AG04450 (cell line): ENCODE data around the gene USH2A. TPM values are rescaled to one million over a fixed set of nuclear protein-coding genes. Genes with fewer than 3 reads are reported as not detected.

Source experiments
- CTCF ChIA-PET: fragments of 300-600, 350-600 bp; formaldehyde crosslinking; extraction: SDS; loops from one replicate; lab custom pipeline; 2022; ENCODE audit warnings: antibody characterized with exemption, inconsistent platforms; lab: Charles Lee
- POLR2A ChIA-PET: fragments of 350-600 bp; formaldehyde crosslinking; extraction: SDS; loops from one replicate; lab custom pipeline; 2021; ENCODE audit warnings: antibody characterized with exemption, inconsistent platforms; lab: Yijun Ruan, JAX
- DNase-seq: peaks from one replicate; pipeline ENCODE4 v3.0.0-alpha.2; 2011; ENCODE audit warnings: low read depth, low spot score
- H3K27ac ChIP-seq: one replicate; pipeline ENCODE4 v1.5.1; 2012; ENCODE audit warnings: low read depth, low read length, control low read depth
- H3K27me3 ChIP-seq: one replicate; pipeline ENCODE4 v1.6.0; 2012; ENCODE audit warnings: low read length; ENCODE audit not compliant: control insufficient read depth, insufficient read depth
- H3K4me3 ChIP-seq: 2 replicates; pipeline ENCODE4 v1.5.1; 2011; ENCODE audit warnings: mild to moderate bottlenecking, low read depth, low read length, control low read depth
- H3K9me3 ChIP-seq: 2 replicates; pipeline ENCODE4 v1.5.1; 2012; ENCODE audit warnings: low read length; ENCODE audit not compliant: control insufficient read depth, insufficient read depth
- polyA plus RNA-seq: library from polyadenylated mRNA; depleted of rRNA; stranded (reverse); fragments of >200 nt; gene quantifications from 2 replicates; pipeline ENCODE4 v1.2.3, GENCODE V29; 2011
- TF ChIP-seq, protein P1 (sequence below): IDR thresholded peaks from 2 replicates; pipeline ENCODE4 v1.5.1; 2011; ENCODE audit warnings: low read depth, low read length, control low read depth, inconsistent platforms

USH2A gene
- polyA plus RNA-seq, 1 experiment: 0.01 TPM

DNA sequence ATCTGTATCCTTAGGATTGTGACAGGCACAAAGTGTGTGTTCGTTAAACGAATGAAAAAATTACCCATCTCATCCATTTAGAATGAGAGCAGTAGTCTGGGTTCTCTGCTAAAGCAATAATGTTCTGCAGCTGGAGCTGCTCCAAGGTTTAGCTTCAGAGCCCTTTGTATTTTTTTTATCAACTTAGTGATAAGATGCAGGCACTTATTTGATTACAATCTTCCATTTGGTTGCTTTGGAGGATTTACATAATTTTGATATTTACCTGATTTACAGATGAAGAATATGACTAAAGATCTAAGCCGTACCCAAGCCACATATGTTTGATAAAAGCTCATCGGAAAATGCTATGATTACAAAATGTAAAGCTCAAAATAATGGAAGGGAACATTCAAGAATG is 654.9 kb downstream of the USH2A start:
- POLR2A ChIA-PET: no interaction called here
- TF ChIP-seq, protein P1, sequence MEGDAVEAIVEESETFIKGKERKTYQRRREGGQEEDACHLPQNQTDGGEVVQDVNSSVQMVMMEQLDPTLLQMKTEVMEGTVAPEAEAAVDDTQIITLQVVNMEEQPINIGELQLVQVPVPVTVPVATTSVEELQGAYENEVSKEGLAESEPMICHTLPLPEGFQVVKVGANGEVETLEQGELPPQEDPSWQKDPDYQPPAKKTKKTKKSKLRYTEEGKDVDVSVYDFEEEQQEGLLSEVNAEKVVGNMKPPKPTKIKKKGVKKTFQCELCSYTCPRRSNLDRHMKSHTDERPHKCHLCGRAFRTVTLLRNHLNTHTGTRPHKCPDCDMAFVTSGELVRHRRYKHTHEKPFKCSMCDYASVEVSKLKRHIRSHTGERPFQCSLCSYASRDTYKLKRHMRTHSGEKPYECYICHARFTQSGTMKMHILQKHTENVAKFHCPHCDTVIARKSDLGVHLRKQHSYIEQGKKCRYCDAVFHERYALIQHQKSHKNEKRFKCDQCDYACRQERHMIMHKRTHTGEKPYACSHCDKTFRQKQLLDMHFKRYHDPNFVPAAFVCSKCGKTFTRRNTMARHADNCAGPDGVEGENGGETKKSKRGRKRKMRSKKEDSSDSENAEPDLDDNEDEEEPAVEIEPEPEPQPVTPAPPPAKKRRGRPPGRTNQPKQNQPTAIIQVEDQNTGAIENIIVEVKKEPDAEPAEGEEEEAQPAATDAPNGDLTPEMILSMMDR: no peak
- CTCF ChIA-PET: interaction anchor here (1.0 kb wide), 1 partner anchor 58 kb away, joined by 3 read pairs; no protein-coding TSS in a partner anchor
- Histone ChIP-seq H3K4me3 (no peak overlapping the region), H3K9me3 (no peaks in the 10 kb centered on the region; the same call in 1 of the 2 replicates), H3K27ac (no peak overlapping the region), H3K27me3 (no peaks in the 10 kb centered on the region)
- no peak for DNase-seq

DNA sequence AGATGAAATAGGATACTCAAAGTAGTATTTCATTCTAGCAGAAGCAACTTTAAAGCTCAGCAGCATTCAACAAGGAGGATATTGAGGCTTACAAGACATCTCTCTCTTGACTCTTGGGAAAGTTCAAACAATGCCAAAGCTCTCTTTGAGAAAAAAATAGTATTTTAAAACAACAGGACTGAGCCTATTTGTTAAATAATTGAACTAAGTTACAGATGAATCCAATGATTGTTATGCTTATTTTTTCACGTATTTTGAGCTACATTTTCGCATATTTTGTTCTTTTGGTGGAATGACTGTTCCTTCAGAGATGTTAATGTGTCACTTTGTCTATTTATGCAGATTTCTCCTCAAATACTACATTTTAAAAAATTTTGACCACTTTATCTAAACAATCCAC is 655.5 kb downstream of the USH2A start:
- ChIA-PET CTCF (interaction anchor here (1.6 kb wide), 1 partner anchor 22 kb away, joined by 4 read pairs; no protein-coding TSS in a partner anchor), POLR2A (no interaction called here)
- no peaks in the 10 kb centered on the region for H3K27me3 ChIP-seq
- H3K4me3 ChIP-seq: no peak overlapping the region
- H3K27ac ChIP-seq: no peak overlapping the region
- no peak for DNase-seq
- H3K9me3 ChIP-seq: no peaks in the 10 kb centered on the region; the same call in 1 of the 2 replicates
- TF ChIP-seq, protein P1: no peak

DNA sequence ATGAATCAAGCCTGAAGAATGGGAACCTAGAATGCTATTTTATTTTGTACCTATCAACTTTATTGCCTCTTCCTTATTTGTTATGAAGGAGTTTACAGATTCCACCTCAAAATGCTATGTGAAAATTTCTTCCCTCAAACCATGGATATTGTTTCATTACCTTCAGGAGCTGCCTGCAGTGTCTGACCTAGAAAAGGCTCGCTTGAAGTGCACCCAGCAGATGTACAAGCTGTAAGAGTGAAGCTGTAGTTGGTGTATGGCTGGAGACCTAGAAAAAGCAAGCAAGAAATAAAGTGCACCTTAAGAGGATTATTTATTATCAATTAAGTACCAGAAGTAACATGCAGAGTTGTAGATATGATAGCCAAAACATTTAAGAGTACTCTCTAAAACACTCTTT is 656.7 kb downstream of the USH2A start:
- TF ChIP-seq, protein P1: no peak
- Histone ChIP-seq H3K4me3 (no peak overlapping the region), H3K27me3 (no peaks in the 10 kb centered on the region), H3K9me3 (no peaks in the 10 kb centered on the region; the same call in 1 of the 2 replicates), H3K27ac (no peak overlapping the region)
- ChIA-PET POLR2A (no interaction called here), CTCF (interaction anchor here (0.6 to 1.6 kb wide), 2 partner anchors 23 to 1543 kb away, joined by 4 to 5 read pairs; no protein-coding TSS in a partner anchor)
- no peak for DNase-seq

- ChIA-PET CTCF (interaction anchor here (0.6 kb wide), 1 partner anchor 1542 kb away, joined by 5 read pairs; no protein-coding TSS in a partner anchor), POLR2A (no interaction called here)
- H3K9me3 ChIP-seq: no peaks in the 10 kb centered on the region
- no peaks in the 10 kb centered on the region for H3K27me3 ChIP-seq
- H3K27ac ChIP-seq: no peak overlapping the region
- TF ChIP-seq, protein P1: no peak
- no peak overlapping the region for H3K4me3 ChIP-seq
- DNase-seq: no peak
These were observed 657.4 kb downstream of the USH2A start for GRCh38 chr1:215765833-215766232.

- Histone ChIP-seq H3K9me3 (no peaks in the 10 kb centered on the region), H3K4me3 (no peak overlapping the region), H3K27ac (no peak overlapping the region), H3K27me3 (no peaks in the 10 kb centered on the region)
- no peak for DNase-seq
- CTCF ChIA-PET: no interaction called here
- TF ChIP-seq, protein P1: no peak
- POLR2A ChIA-PET: no interaction called here
These were observed 661.8 kb downstream of the USH2A start for GRCh38 chr1:215761446-215761845.
